Left lung (tissue), 10 donors: ENCODE data around the gene CAMK2D. TPM values are rescaled to one million over a fixed set of nuclear protein-coding genes. Genes with fewer than 3 reads are reported as not detected.

Experiments
- ATAC-seq: fragments of 200-7000 bp; cut with Tn5 transposase; one replicate; pipeline ENCODE4 v1.9.1; 2020; ENCODE audit warnings: moderate library complexity
- DNase-seq, 4 donors: peaks; one replicate each; pipeline ENCODE4 v3.0.0-alpha.2; 2013 to 2020
- H3K27ac ChIP-seq, 2 donors: fragments of 200-600 bp; sonication (generic) in 1 of 2; one replicate each; pipeline versions ENCODE4 v1.5.0 to v1.8.0; 2020 to 2021
- H3K27me3 ChIP-seq, 2 donors: fragments of 200-600 bp; sonication (generic) in 1 of 2; one replicate each; pipeline versions ENCODE4 v1.5.0 to v1.8.0; 2020 to 2021
- H3K36me3 ChIP-seq, 2 donors: fragments of 200-600 bp; sonication (generic) in 1 of 2; one replicate each; pipeline versions ENCODE4 v1.5.0 to v1.8.0; 2020 to 2021
- H3K4me1 ChIP-seq, 2 donors: fragments of 200-600 bp; one replicate each; pipeline ENCODE4 v1.8.0; 2021
- H3K4me3 ChIP-seq, 2 donors: fragments of 200-600 bp; sonication (generic) in 1 of 2; one replicate each; pipeline versions ENCODE4 v1.5.0 to v1.8.0; 2020 to 2021; ENCODE audit warnings: mild to moderate bottlenecking in 1 of 2
- H3K9me3 ChIP-seq, 2 donors: fragments of 200-600 bp; sonication (generic) in 1 of 2; one replicate each; pipeline versions ENCODE4 v1.5.0 to v1.8.0; 2020 to 2021
- CTCF ChIP-seq, 2 donors: fragments of 200-600 bp; sonication (generic) in 1 of 2; IDR thresholded peaks; one replicate each; pipeline versions ENCODE4 v1.5.0 to v1.8.0; 2021; ENCODE audit warnings: antibody characterized with exemption in 2 of 2
- intact Hi-C, 2 donors: fragments of 100-400 bp; cut with DNase I; formaldehyde crosslinking; loops; one replicate each; pipeline versions ENCODE4 v1.11.2 to v1.14.2; 2022
- polyA plus RNA-seq, 6 donors: library from polyadenylated mRNA; unstranded; fragments of 120-200 nt; gene quantifications; one replicate each; pipeline ENCODE4 v1.2.1, GENCODE V29; 2013; ENCODE audit not compliant: insufficient read length in 6 of 6
- total RNA-seq, 2 donors: library from RNA; stranded (reverse); fragmentation: NEBNext Ultra II Directional; extraction: Animal tissue kit (Norgen Biotek cat#: 25700); gene quantifications; one replicate each; pipeline ENCODE4 v1.2.1, GENCODE V29; 2021
- donor health status: DM: no; HTN: yes; CAD: no.
- donor health status: DM: no; HTN: no; CAD: no.

The CAMK2D gene
- total and polyA plus RNA-seq, 8 donors: 50.3 to 93.2 (median 68.4) TPM

GRCh38 chr4:113457886-113458285 lies 303.7 kb downstream of the CAMK2D start:
- intact Hi-C loops: no loop called here
- Histone ChIP-seq H3K4me3 (no peak overlapping the region), H3K9me3 (no peaks in the 10 kb centered on the region), H3K4me1 (peaks cover 0 to 7% of the 10 kb centered on the region in 2 donors), H3K27me3 (no peaks in the 10 kb centered on the region), H3K27ac (no peak overlapping the region), H3K36me3 (peaks cover 0 to 20% of the 10 kb centered on the region in 2 donors)
- no peak for ATAC-seq
- no peak for DNase-seq
- TF ChIP-seq CTCF (IDR thresholded peaks at IDR 0.05): no peak

DNA sequence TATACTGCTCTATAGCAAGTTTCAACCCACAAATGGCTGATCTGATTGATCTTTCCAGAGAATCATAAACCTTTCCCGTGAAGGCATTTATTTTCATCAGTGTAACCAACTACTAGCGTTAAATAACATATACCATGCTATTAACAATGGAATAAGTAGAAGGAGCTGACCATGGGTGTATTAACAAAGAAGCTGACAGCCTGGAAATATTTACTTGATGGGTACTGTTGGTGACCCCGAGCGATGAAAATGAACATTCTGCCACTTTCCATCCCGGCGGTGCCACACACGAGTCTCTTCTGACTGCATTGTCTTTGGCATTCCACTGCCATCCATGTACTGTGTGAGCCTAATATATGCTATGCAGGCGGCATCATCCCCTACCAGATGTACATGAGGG lies 304.4 kb downstream of the CAMK2D start:
- H3K27ac ChIP-seq: no peak overlapping the region
- TF ChIP-seq CTCF (IDR thresholded peaks at IDR 0.05): no peak
- no peaks in the 10 kb centered on the region for H3K9me3 ChIP-seq
- H3K36me3 ChIP-seq: peaks cover 0 to 20% of the 10 kb centered on the region in 2 donors
- DNase-seq: no peak
- H3K4me1 ChIP-seq: peaks cover 0 to 11% of the 10 kb centered on the region in 2 donors
- H3K27me3 ChIP-seq: no peaks in the 10 kb centered on the region
- no peak for ATAC-seq
- no peak overlapping the region for H3K4me3 ChIP-seq
- intact Hi-C loops: no loop called here

GRCh38 chr4:113455061-113455460 lies 306.5 kb downstream of the CAMK2D start:
- H3K9me3 ChIP-seq: no peaks in the 10 kb centered on the region
- H3K27ac ChIP-seq: no peak overlapping the region
- DNase-seq (no peak), ATAC-seq (no peak)
- H3K27me3 ChIP-seq: no peaks in the 10 kb centered on the region
- H3K4me1 ChIP-seq: peaks cover 0 to 11% of the 10 kb centered on the region in 2 donors
- H3K36me3 ChIP-seq: peaks cover 0 to 20% of the 10 kb centered on the region in 2 donors
- no peak for TF ChIP-seq CTCF (IDR thresholded peaks at IDR 0.05)
- no peak overlapping the region for H3K4me3 ChIP-seq
- intact Hi-C loops: no loop called here

- Histone ChIP-seq H3K9me3 (no peaks in the 10 kb centered on the region), H3K4me1 (peaks cover 0 to 19% of the 10 kb centered on the region in 2 donors), H3K27ac (peak overlapping the region in 1 of 2 donors; percentile 24), H3K4me3 (no peak overlapping the region), H3K36me3 (peaks cover 0 to 5% of the 10 kb centered on the region in 2 donors), H3K27me3 (no peaks in the 10 kb centered on the region)
- ATAC-seq (peak; percentile 66), DNase-seq (no peak)
- intact Hi-C loops: no loop called here
- TF ChIP-seq CTCF (IDR thresholded peaks at IDR 0.05): no peak
These were observed 308.5 kb downstream of the CAMK2D start for GRCh38 chr4:113452868-113453620.

GRCh38 chr4:113452152-113452551 lies 309.4 kb downstream of the CAMK2D start:
- intact Hi-C loops: no loop called here
- H3K4me1 ChIP-seq: peaks cover 0 to 21% of the 10 kb centered on the region in 2 donors
- no peak for ATAC-seq
- peaks cover 0 to 1% of the 10 kb centered on the region in 2 donors for H3K36me3 ChIP-seq
- no peak overlapping the region for H3K27ac ChIP-seq
- no peak for DNase-seq
- H3K9me3 ChIP-seq: no peaks in the 10 kb centered on the region
- H3K27me3 ChIP-seq: no peaks in the 10 kb centered on the region
- TF ChIP-seq CTCF (IDR thresholded peaks at IDR 0.05): no peak
- no peak overlapping the region for H3K4me3 ChIP-seq
